NCI-H345 (cell line): ENCODE data around the gene NSUN2.
"Not testable (repeated sequence)": the region's sequence is repeated elsewhere in the genome, so short reads cannot be mapped to it uniquely, and the experiment has no call there.

ENCODE experiments used
- DNase-seq: peaks from one replicate; lab custom pipeline; 2025; lab: John Stamatoyannopoulos, UW

NSUN2 gene

GRCh38 chr5:6632888-6633468, at the start of gene NSUN2, which contains the start of gene SRD5A1:
Gene NSUN2 (minus strand): TSS chr5:6633044. CDS start chr5:6632979, 65 bp downstream.
Gene SRD5A1 (plus strand): TSS chr5:6633440. CDS start chr5:6633577, 137 bp downstream.
- peak; percentile 92 for DNase-seq

GRCh38 chr5:6682239-6682638, 49.4 kb upstream of the NSUN2 start:
- no peak for DNase-seq

DNA sequence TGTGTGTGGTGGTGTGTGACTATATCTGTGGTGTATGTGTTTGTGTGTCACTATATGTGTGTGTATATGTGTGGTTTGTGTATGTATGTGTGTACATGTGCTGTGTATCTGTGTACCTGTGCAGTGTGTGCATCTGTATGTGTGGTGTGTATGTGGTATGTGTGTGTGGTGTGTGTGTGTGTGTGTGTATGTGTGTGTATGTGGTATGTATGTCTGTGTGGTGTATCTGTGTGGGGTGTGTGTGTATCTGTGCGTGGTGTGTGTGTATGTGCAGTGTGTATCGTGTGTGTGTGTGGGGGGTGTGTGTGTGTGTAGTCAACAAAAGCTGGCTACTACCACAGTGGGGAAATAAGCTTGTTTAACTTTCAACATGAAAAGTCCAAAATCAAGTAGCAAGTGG, 48.8 kb upstream of the NSUN2 start:
- DNase-seq = no peak

DNA sequence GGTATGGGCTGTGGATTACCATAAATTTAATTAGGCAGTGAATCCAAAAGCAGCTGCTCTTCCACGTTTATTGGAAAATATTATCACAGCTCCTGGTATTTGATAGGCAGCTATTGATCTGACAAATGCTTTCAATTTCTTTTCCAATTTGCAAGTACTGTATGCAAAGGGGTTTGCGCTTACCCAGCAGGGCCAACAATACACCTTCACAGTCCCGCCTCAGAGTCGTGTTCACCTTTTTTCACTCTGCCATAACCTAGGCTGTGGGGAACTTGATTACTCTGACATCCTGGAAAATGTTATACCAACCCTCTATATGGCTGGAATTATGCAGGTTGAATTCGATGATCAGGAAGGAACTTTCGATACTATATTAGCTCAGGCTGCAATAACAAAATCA, 48.1 kb upstream of the NSUN2 start:
- no peak for DNase-seq

DNA sequence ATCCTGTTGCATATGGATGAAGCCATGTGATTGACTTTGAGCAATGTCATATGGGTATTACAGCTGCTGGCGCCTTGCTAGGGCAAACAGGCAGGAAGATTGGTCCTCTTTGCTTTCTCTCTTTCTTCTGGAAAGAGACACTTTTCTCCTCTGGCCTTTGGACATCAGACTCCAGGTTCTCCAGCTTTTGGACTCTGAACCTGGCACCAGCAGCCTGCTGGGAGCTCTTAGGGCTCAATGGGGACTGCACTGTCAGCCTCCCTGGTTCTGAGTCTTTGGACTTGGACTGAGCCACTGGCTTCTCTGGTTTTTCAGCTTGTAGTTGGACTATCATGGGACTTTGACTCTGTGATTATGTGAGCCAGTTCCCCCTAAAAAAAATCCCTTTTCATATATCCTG, 45.5 kb upstream of the NSUN2 start:
- no peak for DNase-seq

- no peak for DNase-seq
Measured at GRCh38 chr5:6676702-6677101, 43.9 kb upstream of the NSUN2 start.

GRCh38 chr5:6675784-6676491, 43.1 kb upstream of the NSUN2 start:
- no peak for DNase-seq

GRCh38 chr5:6674886-6675285, 42.0 kb upstream of the NSUN2 start:
- no peak for DNase-seq

DNA sequence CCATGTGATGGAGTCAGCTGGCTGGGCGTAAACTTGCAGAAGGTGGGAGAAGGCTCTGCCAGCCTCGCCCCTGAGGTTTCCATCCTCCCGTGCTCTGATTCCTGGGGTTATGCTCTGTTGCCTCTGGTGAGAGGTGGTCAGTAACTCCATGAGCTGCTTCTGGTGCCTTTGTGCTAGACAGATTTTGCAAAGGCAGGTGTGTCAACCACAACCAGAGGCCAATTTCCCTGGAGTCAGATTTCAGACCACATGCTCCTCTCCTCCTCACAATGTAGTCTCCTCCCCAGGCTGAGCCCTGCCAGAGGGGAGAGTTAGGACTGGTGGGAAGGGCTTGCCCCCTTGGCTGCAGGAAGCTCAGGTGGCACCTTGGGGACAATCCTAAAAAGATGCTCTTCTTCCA, 41.6 kb upstream of the NSUN2 start:
- DNase-seq = peak; percentile 7

GRCh38 chr5:6673963-6674362, 41.1 kb upstream of the NSUN2 start:
- no peak for DNase-seq

GRCh38 chr5:6673031-6673430, 40.2 kb upstream of the NSUN2 start:
- no peak for DNase-seq

GRCh38 chr5:6668717-6669116, 35.9 kb upstream of the NSUN2 start:
- not testable (repeated sequence) for DNase-seq

DNA sequence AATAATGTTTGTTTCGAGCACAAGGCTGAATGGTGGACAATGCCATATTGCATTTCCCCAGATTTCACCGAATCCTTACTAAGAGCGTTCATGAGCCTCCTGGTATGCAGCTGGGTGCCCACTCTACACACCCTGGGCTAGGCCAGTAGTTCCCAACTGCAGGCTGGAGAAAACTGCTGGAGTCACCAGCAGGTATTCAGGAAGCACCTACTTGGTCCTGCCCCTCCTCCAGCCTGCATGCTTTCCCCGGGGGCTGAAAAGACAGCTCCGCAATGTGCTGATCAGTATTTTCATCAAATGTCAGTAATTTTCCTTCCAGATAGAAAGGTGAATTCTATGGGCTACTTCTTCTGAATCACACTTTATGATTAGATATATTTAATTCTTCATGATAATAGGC, 34.8 kb upstream of the NSUN2 start:
- no peak for DNase-seq

GRCh38 chr5:6666762-6667161, 33.9 kb upstream of the NSUN2 start:
- DNase-seq = no peak

GRCh38 chr5:6660688-6661087, 27.8 kb upstream of the NSUN2 start:
- no peak for DNase-seq

- DNase-seq = no peak
Measured at GRCh38 chr5:6659941-6660684, 27.3 kb upstream of the NSUN2 start.

DNA sequence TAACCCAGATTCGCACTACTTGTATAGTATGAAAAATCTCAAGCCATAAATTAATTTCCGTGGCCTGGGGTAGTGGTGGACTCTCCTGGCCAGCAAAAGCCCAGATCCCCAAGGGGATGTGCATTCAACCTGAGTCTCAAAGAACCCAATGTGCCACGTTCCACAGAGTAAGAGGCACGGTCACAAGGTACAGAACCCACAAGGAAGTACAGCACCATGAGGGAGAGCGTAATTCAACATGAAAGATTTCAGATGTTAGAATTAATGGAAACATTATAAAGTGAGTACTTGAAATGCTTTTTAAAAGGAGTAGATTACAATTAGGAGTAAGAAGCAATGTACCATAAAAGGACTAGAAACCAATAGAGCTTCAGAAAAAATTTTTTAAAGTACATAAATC, 23.8 kb upstream of the NSUN2 start:
- no peak for DNase-seq

DNA sequence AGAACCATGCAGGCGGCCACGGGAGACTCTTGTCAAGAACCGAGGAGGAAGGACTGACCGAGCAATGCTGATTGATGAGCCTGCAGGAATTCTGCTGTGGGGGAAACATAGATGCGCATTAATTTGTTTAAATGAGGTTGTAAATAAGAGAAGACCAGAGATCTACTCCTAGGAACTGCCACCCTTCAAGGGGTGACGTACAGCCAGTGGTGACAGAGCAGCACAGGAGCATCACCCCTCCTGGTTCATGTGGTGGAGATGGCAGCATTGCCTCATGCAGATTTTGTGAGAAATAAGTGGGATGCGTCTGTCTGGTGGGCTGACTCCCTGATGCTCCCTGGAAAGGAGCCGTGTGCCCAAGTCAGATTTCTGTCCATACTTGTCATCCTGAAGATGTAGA, 22.6 kb upstream of the NSUN2 start:
- no peak for DNase-seq

- peak; percentile 50 for DNase-seq
Measured at GRCh38 chr5:6652025-6652424, 19.2 kb upstream of the NSUN2 start.

GRCh38 chr5:6649681-6650080, 16.8 kb upstream of the NSUN2 start:
- no peak for DNase-seq

GRCh38 chr5:6649186-6649585, 16.3 kb upstream of the NSUN2 start:
- no peak for DNase-seq

- DNase-seq = not testable (repeated sequence)
Measured at GRCh38 chr5:6645571-6646362, 12.9 kb upstream of the NSUN2 start.
